NCI-H1436 treated with DMSO at 0.1 percent for 48 hours (cell line): ENCODE measurements around the gene NID2.

Experiments used
- DNase-seq: peaks from one replicate; lab custom pipeline; 2025; lab: John Stamatoyannopoulos, UW

The NID2 gene, protein sequence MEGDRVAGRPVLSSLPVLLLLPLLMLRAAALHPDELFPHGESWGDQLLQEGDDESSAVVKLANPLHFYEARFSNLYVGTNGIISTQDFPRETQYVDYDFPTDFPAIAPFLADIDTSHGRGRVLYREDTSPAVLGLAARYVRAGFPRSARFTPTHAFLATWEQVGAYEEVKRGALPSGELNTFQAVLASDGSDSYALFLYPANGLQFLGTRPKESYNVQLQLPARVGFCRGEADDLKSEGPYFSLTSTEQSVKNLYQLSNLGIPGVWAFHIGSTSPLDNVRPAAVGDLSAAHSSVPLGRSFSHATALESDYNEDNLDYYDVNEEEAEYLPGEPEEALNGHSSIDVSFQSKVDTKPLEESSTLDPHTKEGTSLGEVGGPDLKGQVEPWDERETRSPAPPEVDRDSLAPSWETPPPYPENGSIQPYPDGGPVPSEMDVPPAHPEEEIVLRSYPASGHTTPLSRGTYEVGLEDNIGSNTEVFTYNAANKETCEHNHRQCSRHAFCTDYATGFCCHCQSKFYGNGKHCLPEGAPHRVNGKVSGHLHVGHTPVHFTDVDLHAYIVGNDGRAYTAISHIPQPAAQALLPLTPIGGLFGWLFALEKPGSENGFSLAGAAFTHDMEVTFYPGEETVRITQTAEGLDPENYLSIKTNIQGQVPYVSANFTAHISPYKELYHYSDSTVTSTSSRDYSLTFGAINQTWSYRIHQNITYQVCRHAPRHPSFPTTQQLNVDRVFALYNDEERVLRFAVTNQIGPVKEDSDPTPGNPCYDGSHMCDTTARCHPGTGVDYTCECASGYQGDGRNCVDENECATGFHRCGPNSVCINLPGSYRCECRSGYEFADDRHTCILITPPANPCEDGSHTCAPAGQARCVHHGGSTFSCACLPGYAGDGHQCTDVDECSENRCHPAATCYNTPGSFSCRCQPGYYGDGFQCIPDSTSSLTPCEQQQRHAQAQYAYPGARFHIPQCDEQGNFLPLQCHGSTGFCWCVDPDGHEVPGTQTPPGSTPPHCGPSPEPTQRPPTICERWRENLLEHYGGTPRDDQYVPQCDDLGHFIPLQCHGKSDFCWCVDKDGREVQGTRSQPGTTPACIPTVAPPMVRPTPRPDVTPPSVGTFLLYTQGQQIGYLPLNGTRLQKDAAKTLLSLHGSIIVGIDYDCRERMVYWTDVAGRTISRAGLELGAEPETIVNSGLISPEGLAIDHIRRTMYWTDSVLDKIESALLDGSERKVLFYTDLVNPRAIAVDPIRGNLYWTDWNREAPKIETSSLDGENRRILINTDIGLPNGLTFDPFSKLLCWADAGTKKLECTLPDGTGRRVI (N-terminal part only)

DNA sequence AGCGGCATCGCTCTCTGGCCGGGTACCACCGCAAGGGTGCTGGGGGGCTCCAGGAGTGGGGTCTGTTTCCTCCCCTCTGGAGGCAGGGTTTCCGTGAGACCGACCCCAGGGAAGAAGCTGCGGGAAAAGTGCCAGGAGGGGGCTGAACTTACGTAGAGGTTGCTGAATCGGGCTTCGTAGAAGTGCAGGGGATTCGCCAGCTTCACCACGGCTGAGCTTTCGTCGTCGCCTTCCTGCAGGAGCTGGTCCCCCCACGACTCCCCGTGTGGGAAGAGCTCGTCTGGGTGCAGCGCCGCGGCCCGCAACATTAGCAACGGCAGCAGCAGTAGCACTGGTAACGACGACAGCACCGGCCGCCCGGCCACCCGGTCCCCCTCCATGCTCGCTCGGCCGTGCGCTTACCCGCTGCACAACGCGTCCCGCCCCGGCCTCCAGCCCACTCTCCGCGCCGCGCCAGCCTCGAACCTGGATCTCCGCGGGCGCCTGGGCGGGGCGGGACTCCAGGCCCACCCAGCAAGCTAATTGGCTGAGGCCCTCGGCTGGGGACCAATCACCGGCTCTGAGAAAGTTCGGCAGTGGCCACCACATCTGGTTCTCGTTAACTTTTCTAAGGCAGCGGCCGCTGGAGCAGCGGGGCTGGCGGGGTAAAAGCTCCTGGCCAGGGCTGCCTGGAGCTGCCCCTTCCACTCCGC lies at the start of gene NID2:
Gene NID2, minus strand, starts transcription at position 445 of the 692 bp plus-strand sequence. Its CDS starts 65 bp downstream, at position 380.
- DNase-seq, result no peak

DNA sequence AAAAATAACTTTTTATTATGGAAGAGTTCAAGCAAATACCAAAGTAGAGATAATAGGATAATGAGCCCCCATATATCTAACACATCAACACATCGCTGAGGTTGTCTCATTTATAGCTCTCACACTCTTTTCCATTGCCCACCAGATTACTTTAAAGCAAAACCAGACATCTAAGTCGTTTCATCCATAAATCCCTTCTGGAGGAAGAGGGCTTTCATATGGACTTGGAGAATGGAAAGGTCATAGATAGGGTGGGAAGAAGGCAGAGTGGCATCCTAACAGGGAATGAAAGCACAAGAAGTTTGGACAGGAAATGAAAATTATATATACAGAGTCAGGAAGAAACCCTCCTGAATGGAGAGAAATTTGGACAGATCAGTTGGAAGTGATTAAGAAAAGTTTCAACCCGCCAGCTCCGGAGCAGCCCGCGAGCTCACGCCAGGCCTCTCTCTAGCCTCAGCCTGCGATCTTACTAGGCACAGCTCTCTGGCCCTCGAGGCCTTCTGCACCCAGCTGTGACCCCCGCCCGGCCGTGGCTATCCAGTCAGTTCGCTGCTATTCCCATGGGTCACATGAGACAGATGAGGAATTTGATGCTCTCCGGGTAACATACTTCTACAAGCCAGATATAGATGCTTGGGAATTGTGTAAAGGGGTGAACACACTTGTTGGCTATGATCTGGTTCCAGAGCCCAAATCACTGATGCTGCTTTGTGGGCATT lies 48.4 kb upstream of the NID2 start:
- no peak for DNase-seq

DNA sequence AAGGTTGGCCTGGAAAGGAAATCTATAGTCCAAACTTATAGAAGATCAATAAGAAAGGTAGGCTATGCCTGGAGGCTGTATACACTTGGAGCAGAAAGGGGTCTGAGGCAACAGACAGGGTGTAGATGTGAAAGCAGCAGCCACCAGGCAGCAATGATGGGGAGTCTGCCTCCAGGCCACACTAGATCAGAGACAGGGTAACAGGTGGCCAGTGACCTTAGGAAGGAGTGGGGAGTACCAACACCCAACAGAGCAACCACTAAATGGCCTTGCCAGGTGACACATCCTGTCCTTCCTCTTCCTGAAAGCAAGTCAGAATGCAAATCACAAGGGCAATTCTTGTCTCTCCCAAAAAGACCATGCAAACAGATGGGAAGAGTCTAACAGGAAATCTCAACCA lies 46.4 kb upstream of the NID2 start:
- no peak for DNase-seq

DNA sequence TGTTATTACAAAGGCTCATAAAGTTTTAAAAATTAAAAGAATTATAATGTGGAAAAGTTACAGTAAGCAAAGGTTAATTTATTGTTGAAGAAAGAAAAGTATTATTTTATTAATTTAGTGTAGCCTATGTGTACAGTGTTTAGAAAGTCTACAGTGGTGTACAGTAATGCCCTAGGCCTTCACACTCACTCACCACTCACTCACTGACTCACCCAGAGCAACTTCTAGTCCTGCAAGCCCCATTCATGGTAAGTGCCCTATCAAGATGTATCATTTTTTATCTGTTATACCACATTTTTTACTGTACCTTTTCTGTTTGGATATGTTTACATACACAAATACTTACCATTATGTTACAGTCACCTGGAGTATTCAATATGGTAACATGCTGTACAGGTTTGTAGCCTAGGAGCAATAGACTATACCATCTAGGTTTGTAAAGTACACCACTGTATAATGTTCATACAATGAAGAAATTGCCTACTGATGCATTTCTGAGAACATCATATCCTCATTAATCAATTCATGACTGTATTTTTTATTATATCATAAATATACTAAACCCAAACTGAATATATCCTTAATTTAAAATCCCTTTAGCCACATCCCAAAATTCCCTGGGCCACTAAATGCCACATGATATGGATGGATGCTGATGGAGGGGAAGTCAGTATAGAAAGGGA lies 43.6 kb upstream of the NID2 start:
- no peak for DNase-seq

DNA sequence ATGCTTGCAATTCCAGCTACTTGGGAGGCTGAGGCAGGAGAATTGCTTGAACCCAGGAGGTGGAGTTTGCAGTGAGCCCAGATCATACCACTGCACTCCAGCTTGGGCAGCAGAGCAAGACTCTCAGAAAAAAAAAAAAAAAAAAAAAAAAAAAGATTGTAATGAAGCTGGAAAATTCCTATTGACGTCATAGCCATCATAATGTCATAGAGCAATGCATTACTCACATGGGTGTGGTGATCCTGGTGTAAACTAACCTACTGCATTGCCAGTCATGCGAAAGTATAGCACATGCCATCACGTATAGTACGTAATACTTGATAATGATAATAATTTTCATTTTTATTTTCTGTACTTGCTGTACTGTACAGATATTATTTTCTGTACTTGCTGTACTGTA lies 42.7 kb upstream of the NID2 start:
- DNase-seq, result no peak

DNA sequence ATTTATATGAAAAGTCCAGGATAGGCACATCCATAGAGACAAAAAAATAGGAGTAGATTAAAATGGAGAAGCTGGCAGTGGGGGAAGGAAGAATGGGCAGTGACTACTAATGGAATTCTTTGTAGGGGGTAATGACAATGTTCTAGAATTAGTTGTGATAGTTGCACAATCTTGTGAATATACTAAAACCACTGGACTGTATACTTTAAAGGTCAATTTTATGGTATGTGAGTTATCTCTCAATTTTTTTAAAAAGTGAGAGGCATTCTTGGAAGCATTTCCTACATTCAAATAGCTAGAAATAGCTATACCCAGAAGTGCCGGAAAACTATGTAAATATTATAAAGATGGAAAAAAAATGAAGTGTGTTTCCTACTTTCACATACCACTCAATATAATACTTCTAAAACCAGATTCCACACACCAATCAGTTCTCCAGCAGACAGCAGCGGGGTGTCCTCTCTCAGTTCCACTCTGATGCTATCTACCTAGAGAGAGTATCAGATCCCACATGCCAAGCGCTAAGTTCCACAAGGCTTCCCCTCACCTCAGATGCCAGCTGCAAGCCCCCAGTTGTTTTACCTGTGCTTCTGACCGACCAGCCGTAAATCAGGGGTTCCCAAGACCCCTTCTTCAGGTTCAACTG lies 41.7 kb upstream of the NID2 start:
- no peak for DNase-seq

DNA sequence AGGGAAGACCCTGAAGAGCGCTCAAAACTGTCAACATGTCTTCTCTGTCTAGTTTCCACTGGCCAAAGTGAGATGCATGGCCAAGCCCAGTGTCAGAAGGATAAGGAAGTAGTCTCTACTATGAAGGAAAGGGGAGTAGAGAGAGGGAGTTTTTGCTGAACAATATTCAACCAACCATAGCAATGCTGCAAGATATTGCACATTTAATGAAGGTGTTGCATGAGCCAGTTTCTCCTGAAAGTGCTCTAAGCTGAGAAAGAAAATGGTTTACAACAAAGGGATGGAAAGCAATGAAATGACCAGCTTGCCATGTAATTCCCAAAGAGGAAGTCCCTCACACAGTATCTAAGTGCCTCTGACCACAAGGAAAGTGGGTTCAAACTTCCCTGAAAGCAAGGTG lies 40.0 kb upstream of the NID2 start:
- DNase-seq, result no peak

DNA sequence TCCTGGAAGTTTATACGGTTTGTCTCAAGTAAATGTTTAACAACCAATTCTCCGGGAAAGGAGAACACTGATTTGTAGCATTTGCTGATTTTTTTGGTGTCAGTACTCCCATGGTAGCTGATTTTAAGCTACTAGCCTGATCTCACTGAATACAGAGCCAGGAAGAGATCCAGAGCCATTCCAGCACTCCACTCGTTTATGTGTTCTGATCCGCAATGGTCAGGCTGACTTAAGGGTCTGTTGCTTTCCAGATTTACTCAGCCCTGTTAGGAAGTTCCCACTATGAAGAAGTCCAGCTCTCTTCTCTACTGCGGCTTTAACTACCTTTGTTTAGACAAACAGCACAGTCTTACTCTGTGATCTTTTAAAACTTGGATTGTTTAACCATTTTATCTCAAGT lies 38.0 kb upstream of the NID2 start:
- DNase-seq, result no peak

DNA sequence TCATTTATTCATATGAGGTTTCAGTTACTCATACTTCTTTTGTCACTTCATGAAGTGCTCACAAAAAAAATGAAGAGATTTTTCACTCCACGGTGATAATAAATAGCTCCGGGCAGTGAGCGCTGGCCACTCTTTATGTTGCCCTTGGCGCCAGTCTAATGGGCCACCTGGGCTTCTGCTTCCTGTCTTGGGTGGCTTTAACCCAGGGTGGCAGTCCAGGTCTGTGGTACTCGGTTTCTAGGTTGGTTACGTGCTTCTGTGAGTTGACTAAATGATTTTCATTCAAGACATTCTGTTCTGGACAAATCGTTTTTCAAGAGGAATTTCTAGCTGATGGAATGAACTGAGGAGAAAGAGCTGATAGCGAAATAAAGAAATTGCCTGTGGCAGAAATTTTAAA lies 34.6 kb upstream of the NID2 start:
- DNase-seq, result no peak

DNA sequence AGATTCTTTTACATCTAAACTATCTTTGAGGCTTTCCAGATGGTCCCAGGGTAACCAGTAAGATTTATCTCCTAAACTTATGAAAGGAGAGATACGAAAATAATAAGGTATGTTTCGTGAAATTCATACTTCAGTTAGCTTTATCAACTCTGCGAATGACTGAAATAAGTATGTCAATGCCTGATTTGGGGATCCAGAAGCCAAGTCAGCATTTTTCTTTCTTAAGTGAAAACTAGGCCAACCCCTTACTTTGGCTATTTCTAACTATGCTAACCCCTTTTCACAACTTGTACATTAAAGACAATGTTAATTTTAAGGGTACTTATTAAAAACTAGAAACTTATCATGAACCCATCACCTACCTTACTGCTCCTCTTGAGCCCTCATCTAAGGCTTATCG lies 26.9 kb upstream of the NID2 start:
- DNase-seq, result no peak

DNA sequence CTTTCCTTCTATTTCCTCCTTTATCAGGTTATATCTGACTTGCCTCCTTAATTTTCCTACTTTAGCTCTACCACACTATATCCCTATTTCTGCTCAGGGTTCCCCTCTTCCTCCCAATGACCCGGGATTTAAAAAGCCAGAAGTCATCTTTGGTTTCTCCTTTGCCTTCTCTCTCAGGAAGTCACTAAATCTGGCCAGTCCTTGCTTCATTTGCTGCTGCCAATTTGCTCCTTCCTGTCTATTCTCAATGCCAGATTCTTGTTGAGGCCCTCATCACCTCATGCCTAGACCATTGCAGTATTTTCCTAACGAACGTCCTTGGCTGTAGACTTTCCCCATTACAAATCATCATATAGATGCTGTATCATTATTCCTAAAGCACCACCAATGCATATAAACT lies 26.5 kb upstream of the NID2 start:
- DNase-seq, result no peak

DNA sequence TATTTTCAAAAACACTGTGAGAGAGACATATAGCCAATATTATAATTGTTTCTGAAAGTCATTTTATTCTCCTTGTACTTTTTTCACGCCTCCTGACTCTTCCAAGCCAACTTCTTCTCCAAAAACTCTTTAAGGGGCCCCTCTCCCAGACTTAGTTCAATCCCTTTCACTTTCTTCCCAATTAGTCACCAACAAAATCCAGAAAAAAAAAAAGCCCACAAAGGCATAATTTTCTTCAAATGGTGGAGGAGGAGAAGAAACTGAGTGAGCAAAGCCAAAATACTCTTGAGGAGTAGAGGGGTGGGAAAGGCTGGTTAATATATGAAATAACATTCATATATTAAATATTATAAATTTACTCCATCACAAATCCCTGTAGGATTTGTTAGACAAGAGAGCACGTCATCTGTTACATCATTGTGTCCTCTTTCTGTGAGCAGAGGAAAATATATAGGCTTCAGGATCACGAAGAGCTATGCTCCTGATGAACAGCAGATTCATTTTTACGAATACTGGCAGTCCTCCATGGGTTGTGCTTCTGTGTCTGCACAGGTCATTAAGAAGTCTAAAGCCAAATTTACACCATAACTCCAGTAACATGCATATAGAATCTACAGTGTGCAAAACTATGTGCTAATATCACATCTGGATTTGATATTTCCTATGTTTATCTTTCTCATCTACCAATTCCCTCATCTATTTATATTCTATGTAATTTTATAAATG lies 25.9 kb upstream of the NID2 start:
- no peak for DNase-seq

DNA sequence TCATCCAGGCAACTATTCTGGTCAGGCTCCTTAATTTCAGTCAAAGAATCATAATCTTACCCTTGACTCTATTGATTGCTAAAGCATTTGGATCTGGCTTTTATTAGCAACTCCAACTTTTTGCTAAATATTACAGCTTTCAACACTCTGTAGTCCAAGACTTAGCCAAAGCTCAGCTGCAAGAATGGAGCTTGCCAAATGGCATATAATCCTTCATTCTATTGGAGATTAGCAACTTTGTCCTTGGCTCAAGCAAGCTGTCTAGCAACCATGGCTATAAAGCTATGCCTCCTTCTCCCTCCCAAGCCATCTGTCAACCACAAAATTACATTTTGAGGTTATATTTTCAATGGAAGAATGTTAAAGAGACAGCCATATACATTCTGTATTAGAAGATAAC lies 23.1 kb upstream of the NID2 start:
- DNase-seq, result no peak

DNA sequence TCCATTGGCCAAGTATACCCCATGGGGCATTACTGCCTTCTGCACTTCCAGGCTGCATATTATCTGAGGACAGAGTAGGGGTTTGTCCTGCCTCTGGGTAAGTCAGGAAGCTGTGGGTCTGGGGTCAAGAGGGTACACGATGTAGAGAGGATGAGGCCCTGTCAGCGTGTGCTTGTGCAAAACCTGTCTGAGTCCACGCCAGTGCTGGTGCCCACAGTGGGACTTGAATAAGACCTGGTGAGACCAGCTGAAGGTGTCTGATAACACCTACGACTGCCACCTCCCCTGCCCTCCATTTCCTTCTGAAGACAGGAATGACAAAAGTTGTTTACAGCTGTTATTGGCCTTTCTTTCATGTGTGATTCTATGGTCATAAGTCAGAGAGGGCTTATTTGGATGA lies 22.1 kb upstream of the NID2 start:
- DNase-seq, result no peak

DNA sequence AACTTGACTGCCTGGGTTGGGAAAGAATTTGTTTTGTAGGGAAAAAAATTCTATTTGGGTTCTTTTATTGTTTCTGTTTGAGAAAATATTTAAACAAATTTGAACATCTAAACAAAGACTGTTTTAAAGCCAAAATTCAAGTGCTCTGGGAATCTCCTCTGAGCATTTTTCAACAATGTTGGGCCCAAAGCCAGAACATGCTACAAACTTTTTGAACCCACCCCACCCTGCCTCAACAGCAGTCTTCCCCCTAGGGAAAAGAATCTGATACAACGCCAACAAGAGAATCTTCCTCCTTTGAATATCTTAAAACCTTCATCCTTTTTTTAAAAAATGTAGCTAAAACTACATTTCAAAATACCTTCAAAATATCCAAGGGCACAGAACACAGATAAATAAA lies 20.4 kb upstream of the NID2 start:
- no peak for DNase-seq

DNA sequence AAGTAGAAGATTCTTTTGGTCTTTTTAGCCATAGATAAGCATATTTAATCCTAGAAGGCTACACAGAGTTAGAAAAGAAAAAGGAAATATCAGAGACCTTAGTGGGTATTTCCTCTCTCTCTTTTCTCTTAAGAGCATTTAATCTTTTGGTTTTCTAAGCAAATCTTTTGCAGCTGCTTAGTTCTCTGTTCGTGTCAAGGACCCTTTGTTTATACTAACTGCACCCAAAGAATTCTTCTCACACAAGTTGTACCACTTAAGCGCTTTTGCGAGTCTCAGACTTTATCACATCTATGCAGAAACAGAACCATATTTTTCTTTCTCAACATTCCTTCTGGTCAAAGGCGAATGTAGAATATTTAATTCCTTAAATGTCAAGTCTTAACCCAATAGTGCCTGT lies 17.9 kb upstream of the NID2 start:
- no peak for DNase-seq

DNA sequence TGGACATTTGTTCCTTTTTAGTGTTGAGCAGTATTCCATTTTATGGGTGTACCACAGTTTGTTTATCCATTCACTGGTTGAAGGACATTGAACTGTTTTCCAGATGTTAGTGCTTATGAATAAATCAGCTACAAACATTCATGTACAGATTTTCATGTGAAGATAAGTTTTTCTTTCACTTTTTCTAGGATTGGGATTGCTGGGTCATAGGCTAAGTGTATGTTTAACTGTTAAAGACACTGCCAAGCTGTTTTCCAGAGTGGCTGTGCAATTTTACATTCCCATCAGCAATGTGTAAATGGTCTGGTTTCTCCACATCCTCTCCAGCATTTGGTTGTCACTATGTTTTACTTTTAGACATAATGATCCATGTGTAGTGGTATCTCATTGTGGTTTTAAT lies 14.0 kb upstream of the NID2 start:
- no peak for DNase-seq

DNA sequence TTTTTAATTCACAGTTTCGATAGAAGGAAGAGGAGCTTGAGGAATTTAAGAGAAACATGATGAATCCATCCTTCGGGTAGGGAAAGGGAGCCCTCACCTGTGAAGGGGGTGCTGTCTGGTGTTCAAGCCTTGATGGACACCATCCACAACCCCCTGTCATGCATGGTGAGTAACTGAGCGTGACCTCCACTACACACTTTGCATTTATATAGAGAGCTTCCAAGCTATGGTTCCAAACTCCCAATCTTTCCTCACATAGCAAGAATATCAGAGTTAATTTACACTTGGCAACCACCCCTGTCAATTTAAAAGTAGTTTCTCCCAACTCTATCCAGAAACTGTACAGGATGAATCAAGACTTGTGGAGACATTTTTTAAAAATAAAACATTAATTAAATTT lies 13.1 kb upstream of the NID2 start:
- DNase-seq, result no peak
